CD4-positive, alpha-beta T cell treated with Interleukin-4 for 1 hour (primary cell): ENCODE data around the gene KAT2B.

ENCODE experiments used
- DNase-seq, 2 donors: peaks; one replicate each; pipeline ENCODE4 v3.0.0-alpha.2; 2020 to 2022

Gene KAT2B

DNA sequence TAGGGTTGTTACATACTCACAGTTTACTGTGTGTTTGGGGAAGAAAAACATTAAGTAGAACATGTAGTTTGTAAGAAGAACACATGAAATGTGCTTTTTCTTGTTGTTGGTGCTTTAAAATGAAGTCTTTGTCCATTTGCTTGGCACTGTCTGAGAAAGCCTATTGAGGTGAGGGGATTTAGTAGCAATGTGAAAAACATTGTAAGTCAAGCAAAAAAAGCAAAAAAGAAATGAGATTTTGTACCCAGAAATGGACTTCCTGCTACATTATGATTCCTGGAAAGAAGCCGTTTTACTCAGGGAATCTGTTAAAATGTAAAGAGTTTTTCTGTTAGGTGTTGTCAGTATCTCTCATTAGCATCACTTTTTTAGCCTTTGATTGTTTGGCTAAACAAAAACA lies 59.9 kb downstream of the KAT2B start:
- peak in 1 of 2 donors; percentile 18 for DNase-seq

DNA sequence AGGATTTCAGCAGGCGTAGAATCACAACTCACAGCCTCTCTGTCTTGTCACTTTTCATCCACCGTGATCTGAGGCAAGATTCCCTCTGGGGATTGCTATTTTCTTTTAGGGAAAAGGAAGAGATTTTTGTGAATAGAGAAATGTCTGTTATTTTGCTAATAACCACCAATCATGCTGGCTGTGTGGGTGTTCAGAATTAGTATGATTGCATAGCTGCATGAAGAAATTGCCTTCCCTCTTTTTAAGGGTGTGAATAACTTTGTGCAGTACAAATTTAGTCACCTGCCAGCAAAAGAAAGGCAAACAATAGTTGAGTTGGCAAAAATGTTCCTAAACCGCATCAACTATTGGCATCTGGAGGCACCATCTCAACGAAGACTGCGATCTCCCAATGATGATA lies 60.8 kb downstream of the KAT2B start:
- DNase-seq: no peak

DNA sequence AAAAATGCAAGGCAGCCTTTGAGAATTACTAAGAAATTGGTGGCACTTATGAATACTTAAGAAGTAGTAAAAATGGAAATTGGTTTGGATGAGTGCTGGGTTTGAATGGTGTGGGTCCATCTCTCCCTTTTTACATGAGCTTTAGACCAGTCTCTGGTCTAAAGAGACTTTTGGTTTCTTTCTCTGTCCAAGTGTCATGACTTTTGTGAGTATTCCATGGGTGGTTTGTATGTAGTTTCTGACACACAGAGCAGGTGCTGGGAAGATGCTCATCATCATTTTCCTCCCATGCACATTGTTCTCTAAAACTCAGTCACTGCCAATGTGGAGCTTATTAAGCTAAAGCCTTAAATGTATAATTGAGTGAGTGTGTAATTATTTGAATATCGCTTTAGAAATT lies 63.5 kb downstream of the KAT2B start:
- peak in 1 of 2 donors; percentile 16 for DNase-seq

GRCh38 chr3:20104167-20104661 lies 64.0 kb downstream of the KAT2B start:
- peak; percentile 43 to 83 for DNase-seq

DNA sequence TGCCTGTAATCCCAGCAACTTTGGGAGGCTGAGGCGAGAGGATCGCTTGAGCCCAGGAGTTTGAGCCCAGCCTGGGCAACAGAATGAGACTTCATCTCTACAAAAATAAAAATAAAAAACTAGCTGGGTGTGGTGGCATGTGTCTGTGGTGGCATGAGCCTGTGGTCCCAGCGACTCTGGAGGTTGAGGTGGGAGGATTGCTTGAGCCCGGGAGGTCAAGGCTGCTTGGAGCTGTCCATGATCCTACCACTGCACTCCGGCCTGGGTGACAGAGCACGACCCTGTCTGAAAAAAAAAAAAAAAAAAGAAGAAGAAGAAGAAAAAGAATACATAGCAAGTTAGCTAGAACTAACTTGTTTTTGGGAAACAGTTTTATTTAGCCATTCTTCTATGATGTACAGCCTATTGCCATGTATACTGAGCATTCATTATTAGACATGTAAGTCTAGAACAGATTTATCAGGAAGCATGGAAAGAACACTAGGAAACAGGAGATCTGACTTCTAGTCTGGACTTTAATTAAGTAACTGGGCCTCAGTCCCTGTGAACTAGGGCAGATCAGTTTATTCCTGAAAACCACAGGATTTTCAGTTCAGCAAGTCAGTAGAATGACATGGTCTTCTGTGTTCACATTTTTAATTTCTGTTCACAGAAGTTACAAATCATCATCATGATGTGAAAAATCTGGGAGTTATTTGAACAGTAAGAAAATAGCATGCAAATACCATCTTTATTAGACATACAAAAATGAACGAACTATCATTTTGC lies 65.5 kb downstream of the KAT2B start:
- DNase-seq: no peak

DNA sequence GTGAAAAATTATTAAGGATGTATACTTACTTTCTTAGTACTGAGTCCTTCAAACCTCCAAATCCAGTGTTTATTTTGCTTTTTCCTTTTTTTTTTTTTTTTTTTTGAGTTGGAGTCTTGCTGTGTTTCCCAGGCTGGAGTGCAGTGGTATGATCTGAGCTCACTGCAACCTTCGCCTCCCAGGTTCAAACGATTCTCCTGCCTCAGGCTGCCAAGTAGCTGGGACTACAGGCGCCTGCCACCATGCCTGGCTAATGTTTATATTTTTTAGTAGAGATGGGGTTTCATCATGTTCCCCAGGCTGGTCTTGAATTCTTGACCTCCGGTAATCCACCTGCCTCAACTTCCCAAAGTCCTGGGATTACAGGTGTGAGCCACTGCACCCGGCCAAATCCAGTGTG lies 67.5 kb downstream of the KAT2B start:
- no peak for DNase-seq

- DNase-seq: no peak
Observed at GRCh38 chr3:20108869-20109268, 68.6 kb downstream of the KAT2B start.

DNA sequence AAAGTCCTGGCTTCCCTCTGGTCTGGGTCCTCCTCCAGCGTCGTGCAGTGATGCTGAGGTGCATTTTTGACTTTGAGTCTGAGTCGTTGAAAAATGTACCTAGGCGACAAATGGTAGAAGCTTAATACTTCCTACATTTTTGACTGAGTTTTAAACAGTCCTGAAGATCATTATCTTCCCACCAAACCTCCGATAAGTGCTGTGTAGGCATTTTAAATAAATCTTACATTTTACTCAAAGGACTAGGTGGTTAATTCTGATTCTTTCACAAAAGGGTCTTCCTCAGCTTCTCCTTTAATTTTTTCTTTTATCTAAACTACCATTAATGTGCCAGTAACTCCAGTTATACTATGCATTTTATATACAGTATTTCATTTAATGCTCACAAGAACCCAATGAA lies 70.6 kb downstream of the KAT2B start:
- no peak for DNase-seq

GRCh38 chr3:20111836-20112235 lies 71.6 kb downstream of the KAT2B start:
- no peak for DNase-seq

- DNase-seq: no peak
Observed at GRCh38 chr3:20121088-20121487, 80.8 kb downstream of the KAT2B start.

GRCh38 chr3:20123131-20123652 lies 82.9 kb downstream of the KAT2B start:
- no peak for DNase-seq

DNA sequence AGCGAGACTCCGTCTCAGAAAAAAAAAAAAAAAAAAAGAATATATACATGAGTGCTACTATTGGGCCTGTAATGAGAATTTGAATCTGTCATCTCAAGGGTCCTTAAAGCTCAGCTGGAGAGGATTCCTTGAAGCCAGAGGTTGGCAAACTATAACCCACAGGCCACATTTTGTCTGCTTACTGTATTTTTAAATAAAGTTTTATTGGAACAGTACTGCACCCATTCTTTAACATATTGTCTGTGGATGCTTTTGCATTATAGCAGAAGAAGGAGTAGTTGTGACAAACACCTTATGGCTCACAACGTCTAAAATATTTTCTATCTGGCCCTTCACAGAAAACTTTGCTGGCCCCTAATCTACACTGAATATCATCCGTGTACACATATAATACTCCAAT lies 85.0 kb downstream of the KAT2B start:
- no peak for DNase-seq

DNA sequence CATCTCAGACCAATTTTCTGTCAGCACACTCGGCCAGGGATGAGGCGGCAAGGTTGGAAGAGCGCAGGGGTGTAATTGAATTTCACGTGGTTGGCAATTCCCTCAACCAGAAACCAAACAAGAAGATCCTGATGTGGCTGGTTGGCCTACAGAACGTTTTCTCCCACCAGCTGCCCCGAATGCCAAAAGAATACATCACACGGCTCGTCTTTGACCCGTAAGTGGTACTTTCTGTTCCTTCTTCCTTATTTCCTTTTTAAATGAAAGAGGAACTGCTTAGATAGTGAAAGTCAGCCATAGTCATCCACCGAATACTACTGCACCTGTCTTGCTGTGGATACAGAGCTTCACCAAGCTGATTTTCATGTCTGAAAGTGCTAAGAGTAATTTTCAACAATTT lies 85.7 kb downstream of the KAT2B start:
- DNase-seq: peak; percentile 8 to 69

DNA sequence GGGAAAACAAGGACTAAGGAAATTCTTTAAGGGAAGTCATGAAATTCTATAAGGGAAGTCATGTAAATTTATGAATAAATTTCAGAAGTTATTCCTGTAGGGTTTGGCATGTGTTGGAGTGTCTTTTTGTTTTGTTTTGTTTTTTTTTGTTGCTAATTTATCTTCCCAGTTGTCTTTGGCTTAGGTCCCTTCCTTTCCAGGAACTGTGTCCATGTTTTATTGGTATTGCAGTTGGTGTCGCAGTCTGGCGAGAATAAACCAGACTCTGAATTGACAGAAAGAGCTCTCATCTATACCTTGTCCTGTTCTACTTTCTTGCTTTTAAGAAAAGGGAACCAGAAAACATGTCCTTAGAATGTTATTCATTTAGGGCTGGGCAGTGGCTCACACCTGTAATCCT lies 88.1 kb downstream of the KAT2B start:
- DNase-seq: no peak

- no peak for DNase-seq
Observed at GRCh38 chr3:20130106-20130505, 89.9 kb downstream of the KAT2B start.

- no peak for DNase-seq
Observed at GRCh38 chr3:20136231-20136630, 96.0 kb downstream of the KAT2B start.

DNA sequence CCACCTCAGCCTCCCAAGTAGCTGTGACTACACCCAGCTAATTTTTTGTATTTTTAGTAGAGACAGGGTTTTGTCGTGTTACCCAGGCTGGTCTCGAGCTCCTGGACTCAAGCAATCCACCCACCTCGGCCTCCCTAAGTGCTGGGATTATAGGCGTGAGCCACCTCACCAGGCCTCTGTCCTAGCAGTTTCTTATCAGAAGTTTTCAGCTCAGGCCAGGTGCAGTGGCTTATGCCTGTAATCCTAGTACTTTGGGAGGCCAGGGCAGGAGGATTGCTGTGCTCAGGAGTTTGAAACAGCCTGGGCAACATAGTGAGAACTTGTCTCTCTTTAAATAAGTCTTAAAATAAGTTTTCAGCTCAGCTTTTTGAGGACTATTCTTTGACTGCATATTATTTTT lies 97.4 kb downstream of the KAT2B start:
- DNase-seq: no peak

DNA sequence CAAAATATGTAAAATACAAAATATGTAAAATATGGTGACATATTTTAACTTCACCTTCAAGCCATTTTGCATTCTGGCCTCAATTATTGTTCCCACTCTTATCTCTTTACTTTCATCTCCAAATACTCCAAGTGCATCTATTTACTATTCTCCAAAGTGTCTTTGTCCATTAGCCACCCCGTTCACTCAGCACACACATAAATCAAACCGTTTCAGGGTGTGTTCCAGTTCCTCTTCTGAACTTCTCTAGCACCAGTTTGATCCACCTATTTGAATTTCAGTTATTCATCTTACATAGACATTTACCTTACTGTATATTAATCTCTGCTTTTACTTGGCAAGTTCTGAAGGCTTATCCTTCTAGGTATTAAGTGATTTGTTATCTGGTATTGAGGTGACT lies 100.6 kb downstream of the KAT2B start:
- DNase-seq: no peak

DNA sequence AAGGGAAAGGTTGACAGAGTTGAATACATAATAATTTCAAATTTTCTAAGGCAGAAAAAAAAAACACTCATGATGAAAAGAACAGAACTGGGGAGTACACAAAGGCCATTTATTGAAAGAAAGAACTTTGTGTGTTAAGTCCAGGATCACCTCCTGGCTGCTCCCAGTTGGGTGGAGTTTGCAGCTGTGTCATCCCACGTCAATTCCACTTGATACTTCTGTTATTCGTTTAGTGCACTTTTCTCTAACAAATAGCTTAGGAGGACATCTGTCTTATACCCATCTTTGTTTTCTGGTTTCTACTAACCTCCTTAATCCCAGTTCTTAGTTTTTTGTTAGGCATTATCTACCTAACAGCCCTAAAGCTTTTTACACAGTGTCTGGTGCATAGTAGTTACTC lies 101.1 kb downstream of the KAT2B start:
- DNase-seq: no peak

GRCh38 chr3:20141851-20142250 lies 101.6 kb downstream of the KAT2B start:
- no peak for DNase-seq

DNA sequence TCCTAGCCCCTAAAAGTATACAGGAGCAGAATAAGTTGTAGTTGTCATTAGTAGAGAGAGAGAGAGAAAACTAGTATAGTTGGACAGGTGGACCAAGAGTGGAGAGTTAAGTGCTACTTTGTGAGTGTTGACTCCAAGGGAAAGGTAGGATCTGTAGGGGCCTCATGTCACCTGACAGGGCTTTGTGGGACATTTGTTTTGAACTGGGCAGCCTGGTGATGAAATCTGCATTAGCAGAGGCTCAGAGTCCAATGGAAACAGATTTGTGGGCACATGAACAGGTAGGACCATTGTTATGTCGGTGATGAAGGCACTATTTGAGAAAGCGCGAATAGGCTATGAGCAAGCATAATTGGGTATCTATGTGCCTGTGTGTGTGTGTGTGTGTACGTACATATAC lies 102.3 kb downstream of the KAT2B start:
- DNase-seq: no peak

- DNase-seq: no peak
Observed at GRCh38 chr3:20143519-20143918, 103.3 kb downstream of the KAT2B start.

DNA sequence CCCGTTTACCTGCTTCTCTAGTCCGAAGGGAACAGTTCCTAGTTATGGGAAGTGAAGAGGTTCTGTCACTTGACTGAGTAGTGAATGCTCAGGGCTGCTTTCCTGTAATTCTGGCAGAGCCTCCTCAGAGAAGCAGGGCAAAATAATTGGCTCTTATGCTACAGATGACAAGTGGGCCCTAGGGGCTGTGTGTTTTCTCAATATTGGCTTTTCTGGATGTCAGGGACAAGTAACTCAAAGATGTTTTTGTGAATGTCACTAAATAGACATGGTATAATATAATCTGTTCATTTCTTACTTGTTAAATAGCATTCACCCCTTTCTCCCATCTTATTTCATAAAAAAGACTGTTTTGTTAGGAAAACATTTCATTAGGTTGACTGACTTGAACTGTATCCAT lies 105.6 kb downstream of the KAT2B start:
- no peak for DNase-seq

- DNase-seq: no peak
Observed at GRCh38 chr3:20146301-20146700, 106.1 kb downstream of the KAT2B start.

DNA sequence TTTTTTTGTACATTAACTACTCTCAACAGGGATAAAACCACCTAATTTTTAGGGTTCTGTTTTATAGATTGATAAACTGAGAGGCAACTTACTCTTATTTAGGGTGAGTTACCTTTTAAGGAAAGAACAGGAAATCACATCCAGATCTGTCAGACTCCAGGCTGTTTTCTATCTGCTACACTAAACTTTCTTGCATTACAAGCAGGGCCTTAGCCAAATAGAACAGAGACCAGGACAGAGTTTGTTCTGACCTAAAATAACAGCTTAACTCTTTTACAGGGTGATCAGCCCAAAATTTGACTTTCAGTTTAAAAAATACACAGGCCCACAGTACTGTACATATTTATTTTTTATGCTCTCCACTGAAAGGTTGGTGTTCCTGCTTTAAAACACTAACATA lies 107.1 kb downstream of the KAT2B start:
- DNase-seq: no peak
